ENCODE measurements around the gene CDRT15. TPM values are rescaled to one million over a fixed set of nuclear protein-coding genes. Genes with fewer than 3 reads are reported as not detected.
A peak's percentile ranks its signal among the peaks of the same experiment; 100 is the strongest.

CDRT15 gene
- total RNA-seq, 1 donor from 2014 or later: not detected

DNA sequence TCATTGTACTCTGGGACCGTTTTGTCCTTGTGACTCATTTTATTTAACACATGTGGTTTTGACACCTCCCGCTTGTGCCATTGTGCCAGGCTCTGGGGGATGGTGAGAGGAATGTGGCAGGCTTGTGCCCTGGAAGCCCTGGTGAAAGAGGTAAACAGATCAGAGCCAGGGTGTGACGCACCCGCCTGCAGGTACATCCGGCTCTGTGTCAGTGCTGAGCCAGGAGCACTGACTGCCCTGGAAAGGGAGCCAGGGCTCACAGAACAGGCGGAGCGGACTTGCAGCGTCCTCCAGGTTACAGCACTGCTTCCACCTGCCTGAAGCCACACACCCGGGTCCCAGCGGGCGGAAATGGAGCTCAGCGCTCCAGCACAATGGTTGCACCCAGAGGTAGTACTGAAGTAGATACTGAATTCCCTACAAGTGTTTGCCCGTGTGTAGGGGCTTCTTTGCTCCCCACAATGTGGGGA is 30.6 kb downstream of the CDRT15 start:
- Histone ChIP-seq H3K36me3 (peaks cover 30% of the 10 kb centered on the region), H3K4me1 (peaks cover 42% of the 10 kb centered on the region), H3K4me3 (no peak overlapping the region), H3K27ac (replicated peaks) (peak overlapping the region; percentile 83), H3K9me3 (replicated peaks) (no peaks in the 10 kb centered on the region), H3K27me3 (ENCODE audit: low read depth) (no peaks in the 10 kb centered on the region)
- TF ChIP-seq CTCF (IDR thresholded peaks at IDR 0.05; ENCODE audit: borderline replicate concordance): no peak
- intact Hi-C loops (cut with micrococcal nuclease): no loop called here
- peak; percentile 87 for DNase-seq

DNA sequence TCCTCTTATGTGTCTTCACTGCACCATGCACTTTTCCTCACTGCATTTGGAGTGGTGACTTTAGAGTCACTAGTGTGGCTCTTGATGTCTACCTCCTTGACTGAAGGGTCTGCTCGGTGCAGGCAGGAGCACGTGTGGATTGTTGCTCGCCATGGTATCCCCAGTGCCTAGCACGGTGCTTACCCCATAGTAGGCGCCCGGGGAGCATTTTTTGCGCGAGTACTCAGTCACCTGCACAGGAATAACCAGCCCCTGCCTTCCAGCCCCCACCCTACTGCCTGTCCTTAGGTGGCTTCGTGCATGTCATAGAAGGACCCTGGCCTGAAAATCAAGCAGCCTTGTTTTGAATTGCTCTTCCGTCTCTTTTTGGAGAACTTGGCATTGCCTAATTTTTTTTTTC is 31.3 kb downstream of the CDRT15 start:
- Histone ChIP-seq H3K4me3 (no peak overlapping the region), H3K4me1 (peaks cover 49% of the 10 kb centered on the region), H3K9me3 (replicated peaks) (no peaks in the 10 kb centered on the region), H3K36me3 (peaks cover 30% of the 10 kb centered on the region), H3K27ac (replicated peaks) (peak overlapping the region; percentile 83), H3K27me3 (ENCODE audit: low read depth) (no peaks in the 10 kb centered on the region)
- TF ChIP-seq CTCF (IDR thresholded peaks at IDR 0.05; ENCODE audit: borderline replicate concordance): no peak
- intact Hi-C loops (cut with micrococcal nuclease): no loop called here
- no peak for DNase-seq

DNA sequence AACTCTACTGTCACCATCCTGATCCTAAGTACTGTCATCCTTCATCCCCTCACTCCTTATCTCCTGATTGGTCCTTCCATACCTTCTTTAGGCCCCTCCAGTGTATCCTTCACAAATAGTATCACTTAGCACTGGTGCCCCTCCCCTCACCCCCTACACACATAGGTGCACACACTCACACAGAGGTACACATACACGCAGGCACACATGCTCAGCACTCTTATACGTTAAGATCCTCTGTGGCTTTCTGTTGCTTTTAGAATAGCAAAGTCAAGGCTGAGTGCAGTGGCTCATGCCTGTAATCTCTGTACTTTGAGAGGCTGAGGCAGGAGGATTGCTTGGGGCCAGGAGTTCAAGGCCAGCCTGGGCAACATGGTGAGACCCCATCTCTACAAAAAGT is 32.1 kb downstream of the CDRT15 start:
- Histone ChIP-seq H3K27me3 (ENCODE audit: low read depth) (no peaks in the 10 kb centered on the region), H3K27ac (replicated peaks) (no peak overlapping the region), H3K36me3 (peaks cover 24% of the 10 kb centered on the region), H3K9me3 (replicated peaks) (no peaks in the 10 kb centered on the region), H3K4me1 (peaks cover 55% of the 10 kb centered on the region), H3K4me3 (no peak overlapping the region)
- intact Hi-C loops (cut with micrococcal nuclease): no loop called here
- no peak for DNase-seq
- no peak for TF ChIP-seq CTCF (IDR thresholded peaks at IDR 0.05; ENCODE audit: borderline replicate concordance)

DNA sequence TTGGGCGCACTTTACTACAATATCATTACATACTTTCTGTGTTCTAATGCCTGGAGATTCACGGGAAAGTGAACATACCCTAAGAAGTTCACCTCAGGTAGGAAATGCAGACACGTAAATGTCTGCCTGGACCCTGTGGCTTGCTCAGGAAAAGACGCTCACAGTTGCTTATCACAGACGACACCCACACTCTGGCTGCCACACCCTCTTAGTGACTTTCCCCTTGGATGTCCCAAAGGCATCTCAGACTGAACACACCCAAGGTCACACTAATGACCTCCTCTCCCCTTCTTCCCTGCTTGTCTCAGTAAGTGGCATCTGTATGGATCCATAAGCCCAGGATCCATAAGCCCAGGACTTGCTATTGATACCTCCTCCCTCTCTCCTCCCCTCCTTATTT is 32.6 kb downstream of the CDRT15 start:
- Histone ChIP-seq H3K36me3 (peaks cover 22% of the 10 kb centered on the region), H3K9me3 (replicated peaks) (no peaks in the 10 kb centered on the region), H3K4me3 (no peak overlapping the region), H3K27ac (replicated peaks) (peak overlapping the region; percentile 22), H3K4me1 (peaks cover 55% of the 10 kb centered on the region), H3K27me3 (ENCODE audit: low read depth) (no peaks in the 10 kb centered on the region)
- no peak for TF ChIP-seq CTCF (IDR thresholded peaks at IDR 0.05; ENCODE audit: borderline replicate concordance)
- DNase-seq: no peak
- intact Hi-C loops (cut with micrococcal nuclease): no loop called here

DNA sequence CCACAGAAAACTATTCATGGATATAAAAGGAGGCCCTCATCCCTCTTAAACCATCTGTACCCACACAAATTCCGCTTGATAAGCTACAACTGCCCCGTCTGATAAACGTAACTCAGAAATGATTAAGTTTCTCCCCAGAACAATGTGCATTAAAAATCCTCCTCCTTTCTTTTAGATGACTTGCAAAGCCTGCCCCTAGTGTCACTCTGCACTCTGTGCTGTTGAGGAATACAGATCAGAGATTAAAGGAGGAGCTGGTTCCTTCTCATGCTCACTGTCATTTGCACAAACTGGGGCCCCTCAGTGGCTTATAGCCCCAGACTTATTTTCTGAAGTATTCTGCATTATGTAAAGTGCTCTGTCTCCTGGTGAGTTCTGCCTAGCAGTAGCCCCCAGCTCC is 33.3 kb downstream of the CDRT15 start:
- Histone ChIP-seq H3K36me3 (peaks cover 20% of the 10 kb centered on the region), H3K4me3 (no peak overlapping the region), H3K27ac (replicated peaks) (peak overlapping the region; percentile 22), H3K9me3 (replicated peaks) (no peaks in the 10 kb centered on the region), H3K4me1 (peaks cover 58% of the 10 kb centered on the region), H3K27me3 (ENCODE audit: low read depth) (no peaks in the 10 kb centered on the region)
- intact Hi-C loops (cut with micrococcal nuclease): no loop called here
- no peak for DNase-seq
- TF ChIP-seq CTCF (IDR thresholded peaks at IDR 0.05; ENCODE audit: borderline replicate concordance): peak; percentile 40
